ENCODE measurements around the gene SLC6A7.

Gene SLC6A7

DNA sequence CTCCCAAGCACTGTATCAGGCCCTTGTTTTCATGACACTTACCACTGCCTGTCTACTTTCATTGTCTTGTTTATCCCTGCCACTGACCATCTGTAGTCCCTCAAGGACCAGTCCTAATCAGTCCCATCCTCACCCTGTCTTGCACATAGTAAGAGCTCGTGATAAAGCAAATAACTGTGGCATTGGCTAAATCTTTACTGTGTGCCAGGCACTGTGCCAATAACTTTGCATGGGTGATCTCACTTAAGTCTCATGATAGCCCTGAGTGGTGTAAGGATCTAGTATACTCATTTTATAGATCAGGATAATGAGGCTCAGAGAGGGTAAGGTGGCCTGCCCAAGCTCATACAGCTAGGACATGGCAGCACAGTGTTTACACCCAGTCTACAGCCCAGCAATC is 17.7 kb upstream of the SLC6A7 start:
- in situ Hi-C loops (cut with HindIII; ENCODE audit: low sequenced_read_pairs): no loop called here

DNA sequence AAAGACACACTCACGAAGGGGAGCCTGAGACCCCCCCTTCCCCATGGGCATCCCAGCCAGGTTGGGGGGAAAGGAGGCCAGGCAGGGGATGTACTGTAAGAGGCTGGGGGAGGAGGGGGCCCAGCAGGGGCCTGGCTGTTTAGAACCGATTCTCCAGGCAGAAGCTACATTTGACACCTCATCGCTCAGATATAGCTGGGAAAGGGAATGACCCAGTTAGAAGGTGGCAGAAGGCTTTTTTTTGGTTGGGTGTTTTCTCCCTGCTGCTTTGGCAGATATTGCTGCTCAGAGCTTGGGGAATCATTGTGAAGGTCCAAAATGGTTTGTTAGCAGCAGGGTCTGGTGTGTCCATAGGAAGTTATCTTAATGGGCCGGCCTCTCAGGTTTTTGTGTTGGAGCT is 17.3 kb upstream of the SLC6A7 start:
- in situ Hi-C loops (cut with HindIII; ENCODE audit: low sequenced_read_pairs): no loop called here

GRCh38 chr5:150173161-150173560 is 16.7 kb upstream of the SLC6A7 start:
- in situ Hi-C loops (cut with HindIII; ENCODE audit: low sequenced_read_pairs): no loop called here

DNA sequence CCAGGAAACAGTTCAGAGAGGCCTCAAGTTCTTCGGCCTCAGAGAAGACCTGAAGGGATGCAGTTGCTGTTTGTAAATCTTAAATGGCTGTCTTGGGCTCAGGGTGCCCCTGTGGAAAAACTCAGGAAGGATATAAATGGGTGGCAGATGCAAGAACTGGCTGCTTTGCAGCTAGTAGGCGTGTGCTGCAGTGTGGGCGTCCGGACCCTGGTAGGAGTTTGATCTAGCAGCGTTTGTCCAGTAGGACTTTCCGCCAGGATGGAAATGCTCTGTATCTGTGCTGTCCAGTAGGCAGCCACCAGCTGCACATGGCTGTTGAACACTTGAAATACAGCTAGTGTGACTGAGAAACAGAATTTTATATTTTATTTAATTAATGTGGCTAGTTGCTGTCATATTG is 15.6 kb upstream of the SLC6A7 start:
- in situ Hi-C loops (cut with HindIII; ENCODE audit: low sequenced_read_pairs): no loop called here

DNA sequence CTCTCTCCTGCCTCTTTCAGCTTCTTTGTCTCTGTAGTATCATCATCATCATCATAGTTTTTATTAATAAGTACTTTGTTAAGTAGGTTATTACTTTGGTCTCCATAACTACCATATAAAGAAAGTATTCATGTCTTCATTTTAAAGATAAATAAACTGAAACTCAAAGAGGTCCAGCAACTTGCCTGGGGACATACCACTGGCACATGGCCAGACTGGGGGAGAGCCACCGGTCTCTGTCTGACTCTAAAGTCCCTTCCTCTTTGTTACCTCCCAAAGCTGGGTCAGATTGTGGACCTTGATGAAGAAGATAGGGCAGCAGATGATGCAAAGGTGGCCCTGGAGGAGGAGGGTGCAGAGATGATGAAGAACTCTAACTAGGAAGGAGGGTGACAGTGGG is 14.8 kb upstream of the SLC6A7 start:
- in situ Hi-C loops (cut with HindIII; ENCODE audit: low sequenced_read_pairs): loop anchor here (5.0 kb wide), 1 partner anchor 68 kb away; no protein-coding TSS in a partner anchor

- in situ Hi-C loops (cut with HindIII; ENCODE audit: low sequenced_read_pairs): loop anchor here (5.0 kb wide), 1 partner anchor 68 kb away; no protein-coding TSS in a partner anchor
These were observed 14.3 kb upstream of the SLC6A7 start for GRCh38 chr5:150175536-150175935.

DNA sequence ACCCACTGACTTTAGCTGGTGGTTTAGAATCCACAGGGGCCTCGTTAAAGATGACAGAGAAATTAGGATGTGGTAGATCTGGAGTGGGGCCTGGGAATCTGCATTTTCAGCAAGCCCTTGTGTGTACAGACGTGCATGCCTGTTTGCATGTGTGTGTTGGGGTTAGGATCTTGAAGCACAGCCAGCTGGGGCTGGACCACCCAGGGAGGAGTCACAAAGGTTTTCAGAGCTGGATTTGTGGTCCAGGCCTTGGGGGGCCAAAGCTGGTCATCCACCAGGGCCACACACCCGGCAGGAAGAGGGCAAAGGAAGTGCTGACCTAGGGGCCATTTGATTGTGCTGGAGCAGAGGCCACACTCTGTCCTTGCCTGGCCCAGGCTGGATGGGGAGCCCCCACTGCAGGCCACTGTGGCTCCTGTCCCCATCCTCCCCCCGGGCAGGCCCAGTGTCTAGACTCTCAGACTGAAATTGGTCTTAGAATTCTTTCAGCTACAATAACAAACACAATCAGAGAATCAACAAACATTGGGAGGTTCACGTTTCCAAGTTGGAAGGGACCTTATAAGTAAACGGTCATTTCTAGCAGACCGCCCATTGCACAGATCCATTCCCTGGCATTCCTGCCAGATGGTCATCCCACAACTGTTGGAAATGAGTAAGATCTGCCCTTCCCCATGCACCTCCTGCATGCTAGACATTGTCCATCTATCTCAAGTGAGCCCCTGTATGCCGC is 13.0 kb upstream of the SLC6A7 start:
- in situ Hi-C loops (cut with HindIII; ENCODE audit: low sequenced_read_pairs): loop anchor here (5.0 kb wide), 1 partner anchor 70 kb away; no protein-coding TSS in a partner anchor

DNA sequence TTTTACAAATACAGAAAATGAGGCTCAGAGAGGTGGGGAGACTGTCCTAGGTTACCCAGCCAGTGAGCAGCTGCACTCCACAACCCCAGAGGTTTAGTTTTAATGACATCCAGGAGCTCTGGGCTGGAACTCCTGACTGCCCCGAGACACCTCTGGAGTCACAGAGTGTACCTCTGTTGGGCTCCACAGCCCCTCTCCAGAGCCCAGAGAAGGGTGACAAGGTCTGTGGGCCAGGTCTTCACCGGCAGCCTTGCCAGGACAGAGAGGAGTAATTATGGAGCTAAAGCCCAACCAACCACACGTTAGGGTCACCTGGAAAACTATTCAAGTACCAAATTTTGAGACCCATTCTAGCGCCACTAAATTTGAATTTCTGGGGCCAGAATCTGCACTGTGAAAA is 12.1 kb upstream of the SLC6A7 start:
- in situ Hi-C loops (cut with HindIII; ENCODE audit: low sequenced_read_pairs): loop anchor here (5.0 kb wide), 1 partner anchor 70 kb away; no protein-coding TSS in a partner anchor

DNA sequence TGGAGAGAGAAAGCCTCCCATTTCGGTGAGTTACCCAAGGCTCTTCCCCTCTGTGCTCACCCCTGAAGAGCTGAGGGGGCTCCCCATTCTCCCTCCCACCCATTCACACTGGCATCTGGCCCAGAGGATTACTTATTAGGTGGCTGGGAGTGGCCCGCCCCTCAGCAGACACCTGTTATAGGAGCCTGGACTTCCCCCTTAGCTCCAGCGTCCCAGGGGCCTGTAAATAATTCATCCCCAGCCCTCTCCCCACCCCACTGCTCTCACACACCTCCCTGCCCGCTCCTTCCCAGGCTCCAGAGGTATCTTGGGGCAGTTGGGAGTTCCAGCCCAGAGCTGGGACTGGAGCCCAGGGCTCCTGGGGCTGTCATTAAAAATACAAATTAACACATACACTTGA is 11.6 kb upstream of the SLC6A7 start:
- in situ Hi-C loops (cut with HindIII; ENCODE audit: low sequenced_read_pairs): loop anchor here (5.0 kb wide), 1 partner anchor 71 kb away; no protein-coding TSS in a partner anchor

DNA sequence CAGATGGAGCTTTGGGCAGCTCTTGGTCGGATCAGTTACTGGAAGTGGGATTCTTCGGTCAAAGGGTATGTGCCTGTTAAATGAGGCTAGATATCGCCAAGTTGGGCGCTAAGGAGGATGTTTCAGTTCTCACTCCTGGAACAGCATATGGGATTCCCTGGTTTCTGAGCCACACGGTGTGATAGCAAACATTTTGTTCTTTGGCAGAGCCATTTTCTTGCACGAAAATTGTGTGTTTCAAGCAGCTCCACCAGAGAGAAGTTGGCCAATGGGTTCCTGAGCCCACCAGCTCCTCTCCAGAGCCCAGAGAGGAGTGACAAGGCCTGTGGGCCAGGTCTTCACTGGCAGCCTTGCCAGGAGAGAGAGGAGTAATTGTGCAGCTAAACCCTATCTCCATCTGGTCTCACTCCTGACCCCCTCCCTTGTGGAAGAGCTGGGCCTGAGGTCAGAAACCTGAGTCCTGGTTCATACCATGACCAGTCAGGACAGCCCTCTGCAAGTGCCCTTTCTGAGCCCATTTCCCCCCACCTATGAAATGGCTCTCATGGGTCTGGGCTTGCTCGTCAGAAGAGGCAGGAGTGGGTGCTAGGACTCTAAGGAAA is 10.7 kb upstream of the SLC6A7 start:
- in situ Hi-C loops (cut with HindIII; ENCODE audit: low sequenced_read_pairs): loop anchor here (5.0 kb wide), 1 partner anchor 72 kb away; no protein-coding TSS in a partner anchor

- in situ Hi-C loops (cut with HindIII; ENCODE audit: low sequenced_read_pairs): no loop called here
These were observed 9.4 kb upstream of the SLC6A7 start for GRCh38 chr5:150180241-150181026.

DNA sequence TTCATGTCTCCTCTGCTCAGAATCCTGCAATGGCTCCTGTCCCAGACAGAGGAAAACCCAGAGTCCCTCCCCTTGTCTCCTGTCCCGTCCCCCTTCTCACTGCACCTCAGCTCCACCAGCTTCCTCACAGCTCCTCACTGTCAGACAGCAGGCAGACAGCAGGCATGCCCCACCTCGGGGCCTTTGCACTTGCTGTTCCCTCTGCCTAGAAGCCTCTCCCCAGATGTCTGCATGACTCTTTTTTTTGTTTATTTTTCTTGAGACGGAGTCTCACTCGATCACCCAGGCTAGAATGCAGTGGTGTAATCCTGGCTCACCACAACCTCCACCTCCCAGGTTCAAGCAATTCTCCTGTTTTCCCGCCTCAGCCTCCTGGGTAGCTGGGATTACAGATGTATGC is 8.8 kb upstream of the SLC6A7 start:
- in situ Hi-C loops (cut with HindIII; ENCODE audit: low sequenced_read_pairs): no loop called here

GRCh38 chr5:150181766-150182545 is 7.9 kb upstream of the SLC6A7 start:
- in situ Hi-C loops (cut with HindIII; ENCODE audit: low sequenced_read_pairs): no loop called here

GRCh38 chr5:150182774-150183173 is 7.1 kb upstream of the SLC6A7 start:
- in situ Hi-C loops (cut with HindIII; ENCODE audit: low sequenced_read_pairs): no loop called here

DNA sequence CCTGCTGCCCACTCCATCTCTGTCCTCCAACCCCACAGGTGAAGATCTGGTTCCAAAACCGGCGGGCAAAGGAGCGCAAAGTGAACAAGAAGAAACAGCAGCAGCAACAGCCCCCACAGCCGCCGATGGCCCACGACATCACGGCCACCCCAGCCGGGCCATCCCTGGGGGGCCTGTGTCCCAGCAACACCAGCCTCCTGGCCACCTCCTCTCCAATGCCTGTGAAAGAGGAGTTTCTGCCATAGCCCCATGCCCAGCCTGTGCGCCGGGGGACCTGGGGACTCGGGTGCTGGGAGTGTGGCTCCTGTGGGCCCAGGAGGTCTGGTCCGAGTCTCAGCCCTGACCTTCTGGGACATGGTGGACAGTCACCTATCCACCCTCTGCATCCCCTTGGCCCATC is 6.4 kb upstream of the SLC6A7 start:
- in situ Hi-C loops (cut with HindIII; ENCODE audit: low sequenced_read_pairs): no loop called here

DNA sequence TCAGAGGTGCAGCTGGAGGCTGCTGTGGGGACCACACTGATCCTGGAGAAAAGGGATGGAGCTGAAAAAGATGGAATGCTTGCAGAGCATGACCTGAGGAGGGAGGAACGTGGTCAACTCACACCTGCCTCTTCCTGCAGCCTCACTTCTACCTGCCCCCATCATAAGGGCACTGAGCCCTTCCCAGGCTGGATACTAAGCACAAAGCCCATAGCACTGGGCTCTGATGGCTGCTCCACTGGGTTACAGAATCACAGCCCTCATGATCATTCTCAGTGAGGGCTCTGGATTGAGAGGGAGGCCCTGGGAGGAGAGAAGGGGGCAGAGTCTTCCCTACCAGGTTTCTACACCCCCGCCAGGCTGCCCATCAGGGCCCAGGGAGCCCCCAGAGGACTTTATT is 5.9 kb upstream of the SLC6A7 start:
- in situ Hi-C loops (cut with HindIII; ENCODE audit: low sequenced_read_pairs): no loop called here

DNA sequence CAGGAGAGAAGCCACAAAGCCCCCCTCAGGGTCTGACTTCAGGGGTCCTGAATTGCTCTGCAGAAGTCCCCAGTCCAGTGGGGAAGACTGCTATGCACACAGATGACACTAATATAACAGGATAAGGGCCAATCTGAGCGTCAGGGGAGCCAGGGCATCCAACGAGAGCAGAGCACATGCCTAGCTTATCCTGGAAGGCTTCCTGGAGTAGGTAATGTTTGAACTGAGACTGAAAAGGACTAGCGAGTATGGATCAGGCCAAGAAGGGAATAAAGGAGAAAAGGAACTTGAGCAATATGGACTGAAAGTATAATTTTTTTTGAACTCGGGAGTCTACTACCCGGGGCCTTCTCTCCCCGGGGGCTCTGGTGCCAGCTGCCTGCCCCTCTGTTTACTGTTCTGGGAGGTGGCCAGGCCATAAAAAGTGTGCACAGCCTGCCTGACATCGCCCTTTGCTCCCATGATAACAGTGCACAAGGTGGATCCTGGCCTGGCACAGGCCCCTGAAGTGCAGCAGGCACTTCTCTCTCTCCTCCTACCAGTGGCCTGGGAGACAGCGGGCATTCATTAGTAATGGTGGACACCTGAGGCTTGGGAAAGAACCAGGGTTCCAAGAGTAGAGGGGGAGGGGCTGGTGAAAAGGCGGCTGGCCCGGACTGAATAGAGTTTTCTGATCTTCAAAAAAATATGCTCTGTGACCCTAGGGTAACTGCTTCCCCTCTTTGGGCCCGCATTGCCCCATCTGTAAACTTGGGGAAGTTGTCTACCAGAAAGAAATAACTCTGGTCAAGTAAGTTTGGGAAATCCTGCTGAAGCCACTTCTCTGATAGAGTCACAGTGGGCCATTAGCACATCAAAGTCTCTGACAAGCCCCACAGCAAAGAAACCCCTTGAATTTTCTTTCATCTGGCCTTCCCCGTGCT is 4.6 kb upstream of the SLC6A7 start:
- in situ Hi-C loops (cut with HindIII; ENCODE audit: low sequenced_read_pairs): no loop called here

- in situ Hi-C loops (cut with HindIII; ENCODE audit: low sequenced_read_pairs): no loop called here
These were observed 3.7 kb upstream of the SLC6A7 start for GRCh38 chr5:150186137-150186536.

DNA sequence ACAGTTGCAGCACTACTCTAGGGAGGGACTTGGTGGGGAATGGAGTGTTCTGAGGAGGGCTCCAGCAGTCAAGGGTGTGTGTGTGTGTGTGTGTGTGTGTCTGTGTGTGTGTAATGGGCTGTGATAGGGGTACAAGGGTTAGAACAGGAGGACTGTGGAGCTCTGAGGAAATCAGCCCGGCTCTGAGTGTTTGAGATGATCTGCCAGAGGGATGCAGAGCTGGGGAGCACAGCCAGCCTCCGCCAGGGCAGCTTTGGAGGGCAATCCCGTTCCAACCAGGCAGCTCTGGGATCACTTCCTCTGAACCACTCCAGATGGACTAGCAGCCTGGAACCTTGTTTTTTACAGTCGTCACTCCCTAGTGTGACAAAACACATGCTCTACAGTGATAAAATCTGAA is 3.0 kb upstream of the SLC6A7 start:
- in situ Hi-C loops (cut with HindIII; ENCODE audit: low sequenced_read_pairs): no loop called here

Data from endothelial cell of hepatic sinusoid (primary cell).